ENCODE data around the gene ENTHD1.

ENTHD1 gene

GRCh38 chr22:39938509-39939111 is 45.0 kb upstream of the ENTHD1 start:
- no peak for TF ChIP-seq CTCF (IDR thresholded peaks at IDR 0.05; ENCODE audit: insufficient read depth, missing control alignments)
- no peak for FAIRE-seq
- DNase-seq (ENCODE audit: insufficient read length, low spot score) = no peak

GRCh38 chr22:39937906-39938305 is 44.3 kb upstream of the ENTHD1 start:
- no peak for TF ChIP-seq CTCF (IDR thresholded peaks at IDR 0.05; ENCODE audit: insufficient read depth, missing control alignments)
- FAIRE-seq = no peak
- no peak for DNase-seq (ENCODE audit: insufficient read length, low spot score)

- TF ChIP-seq CTCF (IDR thresholded peaks at IDR 0.05; ENCODE audit: insufficient read depth, missing control alignments) = no peak
- FAIRE-seq (no peak), DNase-seq (ENCODE audit: insufficient read length, low spot score) (no peak)
Observed at GRCh38 chr22:39936523-39937145, 43.1 kb upstream of the ENTHD1 start.

- TF ChIP-seq CTCF (IDR thresholded peaks at IDR 0.05; ENCODE audit: insufficient read depth, missing control alignments) = no peak
- DNase-seq (ENCODE audit: insufficient read length, low spot score) (no peak), FAIRE-seq (no peak)
Observed at GRCh38 chr22:39935612-39936011, 42.1 kb upstream of the ENTHD1 start.

- no peak for TF ChIP-seq CTCF (IDR thresholded peaks at IDR 0.05; ENCODE audit: insufficient read depth, missing control alignments)
- DNase-seq (ENCODE audit: insufficient read length, low spot score) = no peak
Observed at GRCh38 chr22:39935116-39935515, 41.6 kb upstream of the ENTHD1 start.

GRCh38 chr22:39933741-39934140 is 40.2 kb upstream of the ENTHD1 start:
- FAIRE-seq (no peak), DNase-seq (ENCODE audit: insufficient read length, low spot score) (no peak)
- TF ChIP-seq CTCF (IDR thresholded peaks at IDR 0.05; ENCODE audit: insufficient read depth, missing control alignments) = no peak

More at GRCh38 chr22:39935116-39935515, 41.6 kb upstream of the ENTHD1 start:
- no peak for FAIRE-seq

GRCh38 chr22:39932918-39933649 is 39.5 kb upstream of the ENTHD1 start:
- DNase-seq (ENCODE audit: insufficient read length, low spot score) (no peak), FAIRE-seq (no peak)
- peak; percentile 54 for TF ChIP-seq CTCF (IDR thresholded peaks at IDR 0.05; ENCODE audit: insufficient read depth, missing control alignments)
